Osteocyte (in vitro differentiated cells): ENCODE results near the gene ASTN2. TPM values are rescaled to one million over a fixed set of nuclear protein-coding genes. Genes with fewer than 3 reads are reported as not detected.

Source experiments
- DNase-seq: peaks from one replicate; pipeline ENCODE4 v3.0.0; 2021; ENCODE audit warnings: mixed read lengths; ENCODE audit not compliant: unreplicated experiment; ENCODE audit errors: extremely low spot score
- H3K27ac Mint-ChIP-seq: one replicate; pipeline ENCODE4 v1.8.0; 2021; ENCODE audit warnings: mild to moderate bottlenecking, mixed read lengths; ENCODE audit not compliant: unreplicated experiment
- H3K27me3 Mint-ChIP-seq: one replicate; pipeline ENCODE4 v1.8.0; 2021; ENCODE audit warnings: mixed read lengths; ENCODE audit not compliant: unreplicated experiment
- H3K36me3 Mint-ChIP-seq: one replicate; pipeline ENCODE4 v1.8.0; 2021; ENCODE audit warnings: mixed read lengths; ENCODE audit not compliant: unreplicated experiment
- H3K4me1 Mint-ChIP-seq: one replicate; pipeline ENCODE4 v1.8.0; 2021; ENCODE audit warnings: mixed read lengths; ENCODE audit not compliant: unreplicated experiment
- H3K4me3 Mint-ChIP-seq: one replicate; pipeline ENCODE4 v1.8.0; 2021; ENCODE audit warnings: mild to moderate bottlenecking, moderate library complexity, mixed read lengths; ENCODE audit not compliant: unreplicated experiment
- H3K9me3 Mint-ChIP-seq: one replicate; pipeline ENCODE4 v1.8.0; 2021; ENCODE audit warnings: mixed read lengths; ENCODE audit not compliant: unreplicated experiment
- total RNA-seq: library from RNA; stranded (reverse); gene quantifications from 2 replicates; pipeline ENCODE4 v1.2.1, GENCODE V29; 2021
- TF ChIP-seq, protein P1 (sequence below): fragments of 200-600 bp; sonication (generic); IDR thresholded peaks from 2 replicates; pipeline ENCODE4 v1.5.0; 2021; ENCODE audit warnings: antibody characterized with exemption, mild to moderate bottlenecking, moderate library complexity

The ASTN2 gene
- total RNA-seq, 1 donor from 2014 or later = 2.3 TPM

GRCh38 chr9:116409129-116409528, 1005.7 kb downstream of the ASTN2 start:
- Mint-ChIP-seq H3K36me3 (no peaks in the 10 kb centered on the region), H3K27ac (no peak overlapping the region), H3K9me3 (no peaks in the 10 kb centered on the region), H3K4me3 (no peak overlapping the region), H3K27me3 (no peaks in the 10 kb centered on the region), H3K4me1 (no peaks in the 10 kb centered on the region)
- no peak for DNase-seq
- TF ChIP-seq, protein P1, sequence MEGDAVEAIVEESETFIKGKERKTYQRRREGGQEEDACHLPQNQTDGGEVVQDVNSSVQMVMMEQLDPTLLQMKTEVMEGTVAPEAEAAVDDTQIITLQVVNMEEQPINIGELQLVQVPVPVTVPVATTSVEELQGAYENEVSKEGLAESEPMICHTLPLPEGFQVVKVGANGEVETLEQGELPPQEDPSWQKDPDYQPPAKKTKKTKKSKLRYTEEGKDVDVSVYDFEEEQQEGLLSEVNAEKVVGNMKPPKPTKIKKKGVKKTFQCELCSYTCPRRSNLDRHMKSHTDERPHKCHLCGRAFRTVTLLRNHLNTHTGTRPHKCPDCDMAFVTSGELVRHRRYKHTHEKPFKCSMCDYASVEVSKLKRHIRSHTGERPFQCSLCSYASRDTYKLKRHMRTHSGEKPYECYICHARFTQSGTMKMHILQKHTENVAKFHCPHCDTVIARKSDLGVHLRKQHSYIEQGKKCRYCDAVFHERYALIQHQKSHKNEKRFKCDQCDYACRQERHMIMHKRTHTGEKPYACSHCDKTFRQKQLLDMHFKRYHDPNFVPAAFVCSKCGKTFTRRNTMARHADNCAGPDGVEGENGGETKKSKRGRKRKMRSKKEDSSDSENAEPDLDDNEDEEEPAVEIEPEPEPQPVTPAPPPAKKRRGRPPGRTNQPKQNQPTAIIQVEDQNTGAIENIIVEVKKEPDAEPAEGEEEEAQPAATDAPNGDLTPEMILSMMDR = no peak

DNA sequence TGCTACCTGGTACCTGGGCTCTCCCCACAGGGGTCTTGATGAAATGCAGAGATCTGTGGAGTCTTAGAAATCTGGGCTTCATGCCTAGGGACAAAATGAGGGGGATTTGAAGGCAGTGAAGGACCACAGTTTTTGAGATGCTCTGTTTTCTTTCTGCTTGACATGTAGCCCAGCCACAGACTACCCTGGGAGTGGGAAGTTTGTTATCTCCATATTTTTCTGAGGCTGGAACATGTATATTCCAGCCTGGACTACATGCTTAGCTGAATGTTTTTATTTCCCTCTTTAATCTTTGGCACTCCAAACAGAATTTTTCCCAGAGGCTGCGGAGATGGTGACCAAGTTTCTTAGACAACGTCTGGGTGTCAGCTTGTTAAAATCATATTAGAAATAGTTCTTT, 1008.4 kb downstream of the ASTN2 start:
- Mint-ChIP-seq H3K9me3 (no peaks in the 10 kb centered on the region), H3K27ac (no peak overlapping the region), H3K4me1 (no peaks in the 10 kb centered on the region), H3K36me3 (no peaks in the 10 kb centered on the region), H3K4me3 (no peak overlapping the region), H3K27me3 (no peaks in the 10 kb centered on the region)
- TF ChIP-seq, protein P1 = no peak
- no peak for DNase-seq

DNA sequence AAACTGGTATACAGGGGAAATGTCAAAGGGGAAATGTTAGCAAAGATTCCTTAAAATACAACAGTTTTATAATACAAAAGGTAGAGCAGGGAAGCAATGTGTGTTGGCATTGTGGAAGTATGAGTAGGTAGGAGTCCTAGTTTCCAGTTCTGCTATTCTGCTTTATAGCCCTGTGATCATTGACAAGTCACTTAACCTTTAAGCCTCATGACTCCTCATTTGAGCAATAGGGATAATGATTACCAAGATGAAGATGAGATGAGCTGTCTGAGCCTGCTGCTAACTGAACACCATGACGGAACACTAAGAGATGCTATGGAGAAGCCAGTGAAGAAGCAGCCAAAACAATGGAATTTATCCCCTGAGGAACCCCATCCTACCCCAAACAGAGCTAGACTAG, 1009.5 kb downstream of the ASTN2 start:
- Mint-ChIP-seq H3K27ac (no peak overlapping the region), H3K4me3 (no peak overlapping the region), H3K36me3 (no peaks in the 10 kb centered on the region), H3K4me1 (no peaks in the 10 kb centered on the region), H3K9me3 (no peaks in the 10 kb centered on the region), H3K27me3 (no peaks in the 10 kb centered on the region)
- TF ChIP-seq, protein P1 = no peak
- no peak for DNase-seq

GRCh38 chr9:116404228-116404627, 1010.6 kb downstream of the ASTN2 start:
- peaks cover 4% of the 10 kb centered on the region for H3K36me3 Mint-ChIP-seq
- H3K9me3 Mint-ChIP-seq = no peaks in the 10 kb centered on the region
- TF ChIP-seq, protein P1 = no peak
- no peak for DNase-seq
- no peaks in the 10 kb centered on the region for H3K4me1 Mint-ChIP-seq
- no peaks in the 10 kb centered on the region for H3K27me3 Mint-ChIP-seq
- H3K4me3 Mint-ChIP-seq = no peak overlapping the region
- H3K27ac Mint-ChIP-seq = no peak overlapping the region

- TF ChIP-seq, protein P1 = no peak
- no peak for DNase-seq
- Mint-ChIP-seq H3K27me3 (no peaks in the 10 kb centered on the region), H3K36me3 (peaks cover 14% of the 10 kb centered on the region), H3K4me3 (no peak overlapping the region), H3K4me1 (no peaks in the 10 kb centered on the region), H3K27ac (peak overlapping the region; percentile 28), H3K9me3 (no peaks in the 10 kb centered on the region)
These were observed 1011.7 kb downstream of the ASTN2 start for GRCh38 chr9:116403171-116403570.
